Measurements from ENCODE around the gene PRRX2. TPM values are rescaled to one million over a fixed set of nuclear protein-coding genes. Genes with fewer than 3 reads are reported as not detected.
A peak's percentile ranks its signal among the peaks of the same experiment; 100 is the strongest.

The PRRX2 gene
- total RNA-seq, result 1 to 10 TPM; 1.8 to 5.7 (median 3.7) TPM
- polyA plus RNA-seq, result 2.6 TPM
- long read RNA-seq, donor 1, partial matches to known transcripts, result 0 of 8 reads
- long read RNA-seq, donor 1, other reads (novel, unspliced or antisense), result 5 of 8 reads
- long read RNA-seq, donor 2, partial matches to known transcripts, result 0 of 3 reads
- long read RNA-seq, donor 2, other reads (novel, unspliced or antisense), result 0 of 3 reads
- long read RNA-seq, donor 3, partial matches to known transcripts, result 0 of 2 reads
- long read RNA-seq, donor 3, other reads (novel, unspliced or antisense), result 2 of 2 reads
- long read RNA-seq, donor 4, partial matches to known transcripts, result 0 of 4 reads
- long read RNA-seq, donor 4, other reads (novel, unspliced or antisense), result 0 of 4 reads

DNA sequence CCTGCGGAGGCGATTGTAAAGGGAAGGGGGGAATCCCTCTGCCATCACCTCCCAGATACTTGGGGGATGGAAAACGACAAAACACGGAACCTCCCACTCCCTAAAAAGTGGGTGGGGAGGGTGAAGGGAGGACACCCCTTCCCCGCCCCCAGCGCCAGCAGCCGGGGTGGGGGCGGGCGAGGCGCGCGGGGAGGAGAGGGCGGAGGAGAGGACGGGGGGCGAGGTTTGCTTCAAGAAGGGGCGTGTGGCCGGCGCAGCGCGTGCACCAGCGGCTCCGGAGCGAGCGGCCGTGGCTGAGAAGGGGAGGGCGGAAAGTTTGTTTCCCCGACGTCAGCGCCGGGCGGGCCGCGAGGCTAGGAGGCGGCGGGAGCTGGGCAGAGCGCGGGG is at the start of gene PRRX2:
TSS of gene PRRX2 (plus strand) at position 259 of the 387 bp plus-strand sequence. CDS start 221 bp downstream, outside the sequence.
- ATAC-seq (peak; percentile 67 to 71), DNase-seq (peak; percentile 63 to 86 (median 85))
- 2% methylated on average over 37 of the region's 37 CpGs for WGBS
- H3K9me3 ChIP-seq (ENCODE audit: control insufficient read depth, low read length), result no peaks in the 10 kb centered on the region
- no peaks in the 10 kb centered on the region for H3K4me1 ChIP-seq (ENCODE audit: control insufficient read depth, insufficient read depth, low read length)
- H3K27ac ChIP-seq (ENCODE audit: low read length), result no peak within 1 kb of the TSS
- H3K27me3 ChIP-seq (ENCODE audit: control insufficient read depth, insufficient read depth), result no peaks in the 10 kb centered on the region
- intact Hi-C loops (cut with DNase I), result no loop called here
- H3K4me3 ChIP-seq (ENCODE audit: low read length), result peak within 1 kb of the TSS; percentile 49

DNA sequence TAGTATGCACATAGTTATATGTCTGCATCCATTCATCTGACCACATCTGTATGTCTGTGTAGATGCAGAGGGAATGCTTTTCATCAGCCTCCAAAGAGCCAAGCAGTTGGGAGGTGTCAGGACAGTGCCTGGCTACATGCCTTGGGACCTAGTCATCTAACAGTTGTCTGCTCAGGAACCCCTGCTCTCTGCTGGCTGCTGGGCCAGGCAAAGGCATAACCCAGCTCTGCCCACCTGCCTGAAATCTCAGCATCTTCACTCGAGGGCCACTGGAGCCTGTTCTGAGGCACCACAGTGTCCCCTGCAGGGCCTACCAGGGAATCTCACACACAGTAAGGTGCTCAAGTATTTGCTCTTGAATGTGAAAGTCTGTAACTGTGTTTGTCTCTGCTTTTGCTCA is 48.3 kb upstream of the PRRX2 start:
- Histone ChIP-seq H3K27me3 (ENCODE audit: control insufficient read depth, insufficient read depth) (no peaks in the 10 kb centered on the region), H3K4me3 (ENCODE audit: low read length) (no peak overlapping the region), H3K27ac (ENCODE audit: low read length) (no peak overlapping the region), H3K9me3 (ENCODE audit: control insufficient read depth, low read length) (no peaks in the 10 kb centered on the region), H3K4me1 (ENCODE audit: control insufficient read depth, insufficient read depth, low read length) (no peaks in the 10 kb centered on the region)
- WGBS, result 6% methylated on average over 1 of the region's 1 CpG
- ATAC-seq, result no peak
- intact Hi-C loops (cut with DNase I), result loop anchor here in 3 of 4 donors (10.0 kb wide), 1 partner anchor 442 kb away; the partner anchor contains the start of gene IER5L (in 3 of the 3)
- DNase-seq, result peak in 1 of 3 donors; percentile 20

DNA sequence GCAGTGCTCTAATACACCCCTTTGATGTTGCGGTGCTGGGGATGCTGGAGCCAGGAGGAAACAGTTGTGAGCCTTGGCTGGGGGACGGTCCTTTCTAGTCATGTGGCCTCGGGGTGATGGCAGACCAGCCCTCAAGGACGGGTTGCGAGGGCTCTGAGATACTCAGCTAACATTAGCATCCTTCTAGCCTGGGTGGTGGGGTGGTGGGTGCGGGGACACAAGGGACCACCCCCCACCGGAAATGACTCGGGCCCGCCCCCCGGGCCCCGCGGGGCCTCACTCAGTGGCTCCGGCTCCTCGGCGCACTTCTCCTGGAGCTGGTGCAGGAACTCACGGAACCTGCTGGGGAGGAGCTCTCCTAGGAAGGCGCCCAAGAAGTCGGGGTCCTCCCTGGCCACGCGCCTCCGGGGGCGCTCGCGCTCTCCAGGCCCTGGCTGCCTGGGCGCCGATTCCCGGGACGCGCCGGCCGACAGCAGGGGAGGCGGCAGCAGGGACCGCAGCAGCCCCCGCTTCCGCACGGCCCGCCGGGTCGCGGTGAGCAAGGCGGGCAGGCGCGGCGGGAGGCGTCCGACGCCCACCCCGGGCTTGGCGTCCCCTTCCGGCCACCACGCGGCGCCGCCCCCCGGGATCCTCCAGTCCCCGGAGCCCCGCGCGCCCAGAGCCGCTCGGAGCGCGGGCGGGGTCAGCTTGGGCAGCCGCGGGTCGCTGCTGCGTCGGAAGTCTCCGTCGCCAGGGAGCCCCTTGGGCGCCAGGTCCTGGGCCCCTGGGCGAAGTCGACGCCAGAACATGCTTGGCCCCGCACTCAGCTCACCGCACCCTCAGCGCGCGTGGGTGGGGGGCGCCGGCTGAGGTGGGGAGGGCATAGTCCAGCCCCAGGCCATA is 45.4 kb upstream of the PRRX2 start:
- no peak overlapping the region for H3K27ac ChIP-seq (ENCODE audit: low read length)
- under 1% methylated on average over 82 of the region's 82 CpGs for WGBS
- H3K4me3 ChIP-seq (ENCODE audit: low read length), result peak overlapping the region; percentile 34
- peak; percentile 20 to 24 for ATAC-seq
- DNase-seq, result peak in 2 of 3 donors; percentile 62 to 71
- H3K4me1 ChIP-seq (ENCODE audit: control insufficient read depth, insufficient read depth, low read length), result no peaks in the 10 kb centered on the region
- no peaks in the 10 kb centered on the region for H3K27me3 ChIP-seq (ENCODE audit: control insufficient read depth, insufficient read depth)
- intact Hi-C loops (cut with DNase I), result loop anchor here in 3 of 4 donors (10.0 kb wide), 1 partner anchor 445 kb away; the partner anchor contains the start of gene IER5L (in 3 of the 3)
- H3K9me3 ChIP-seq (ENCODE audit: control insufficient read depth, low read length), result no peaks in the 10 kb centered on the region

DNA sequence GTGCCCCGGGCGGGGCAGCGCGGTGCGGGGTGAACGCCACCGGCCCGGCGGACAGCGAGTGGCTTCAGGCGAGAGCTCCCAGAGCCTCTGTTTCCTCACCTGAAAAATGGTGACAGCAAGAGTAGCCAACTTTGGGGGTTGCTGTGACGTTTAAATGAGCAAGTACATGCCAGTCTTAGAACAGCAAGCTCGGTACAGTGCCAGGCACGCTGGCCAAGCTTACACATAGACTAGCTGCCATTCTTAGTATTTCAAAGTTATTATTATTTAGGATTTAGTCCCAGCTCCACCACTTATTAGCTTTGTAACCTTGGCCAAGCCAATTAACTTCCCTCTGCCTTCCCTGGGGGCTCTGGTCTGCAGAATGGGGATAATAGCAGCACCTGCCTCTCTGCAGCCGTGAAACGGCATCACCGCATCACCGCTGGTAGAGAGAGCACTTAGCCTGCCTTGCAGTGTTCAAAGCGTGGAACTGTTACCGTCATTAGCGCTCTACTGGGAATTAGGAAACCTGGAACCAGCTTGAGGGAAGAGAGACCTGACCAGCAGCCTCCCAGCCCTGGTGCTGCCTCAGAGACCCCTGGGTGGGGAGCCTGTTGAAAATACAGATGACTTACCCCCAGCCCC is 44.7 kb upstream of the PRRX2 start, which contains the start of gene C9orf50:
TSS of gene C9orf50 (minus strand) at position 433 of the 627 bp plus-strand sequence. CDS start 527 bp downstream, outside the sequence.
- intact Hi-C loops (cut with DNase I), result no loop called here
- Histone ChIP-seq H3K4me1 (ENCODE audit: control insufficient read depth, insufficient read depth, low read length) (no peaks in the 10 kb centered on the region), H3K27ac (ENCODE audit: low read length) (no peak within 1 kb of the TSS), H3K4me3 (ENCODE audit: low read length) (peak within 1 kb of the TSS; percentile 34), H3K27me3 (ENCODE audit: control insufficient read depth, insufficient read depth) (no peaks in the 10 kb centered on the region), H3K9me3 (ENCODE audit: control insufficient read depth, low read length) (no peaks in the 10 kb centered on the region)
- ATAC-seq (no peak), DNase-seq (no peak)
- WGBS, result 24% methylated on average over 21 of the region's 21 CpGs

DNA sequence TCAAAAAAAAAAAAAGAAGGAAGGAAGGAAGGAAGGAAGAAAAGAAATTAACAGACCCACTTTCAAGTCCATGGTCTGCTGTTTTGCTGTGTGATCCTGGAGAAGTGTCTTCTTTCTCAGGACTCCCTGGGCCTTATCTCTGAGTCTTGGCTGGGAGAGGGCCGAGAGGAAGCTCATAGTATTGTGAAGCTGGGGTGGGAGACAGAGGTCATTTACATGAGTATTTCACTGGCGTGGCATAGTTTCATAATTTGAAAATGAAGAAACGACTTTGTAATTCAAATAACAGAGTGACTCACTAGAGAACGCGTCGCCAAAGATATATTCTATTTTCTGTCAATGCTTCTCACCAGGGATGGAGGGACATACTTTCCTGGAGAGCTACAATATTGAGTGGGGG is 42.1 kb upstream of the PRRX2 start:
- intact Hi-C loops (cut with DNase I), result no loop called here
- Histone ChIP-seq H3K9me3 (ENCODE audit: control insufficient read depth, low read length) (no peaks in the 10 kb centered on the region), H3K27ac (ENCODE audit: low read length) (no peak overlapping the region), H3K27me3 (ENCODE audit: control insufficient read depth, insufficient read depth) (no peaks in the 10 kb centered on the region), H3K4me1 (ENCODE audit: control insufficient read depth, insufficient read depth, low read length) (no peaks in the 10 kb centered on the region), H3K4me3 (ENCODE audit: low read length) (no peak overlapping the region)
- 35% methylated on average over 6 of the region's 6 CpGs for WGBS
- DNase-seq (no peak), ATAC-seq (no peak)

DNA sequence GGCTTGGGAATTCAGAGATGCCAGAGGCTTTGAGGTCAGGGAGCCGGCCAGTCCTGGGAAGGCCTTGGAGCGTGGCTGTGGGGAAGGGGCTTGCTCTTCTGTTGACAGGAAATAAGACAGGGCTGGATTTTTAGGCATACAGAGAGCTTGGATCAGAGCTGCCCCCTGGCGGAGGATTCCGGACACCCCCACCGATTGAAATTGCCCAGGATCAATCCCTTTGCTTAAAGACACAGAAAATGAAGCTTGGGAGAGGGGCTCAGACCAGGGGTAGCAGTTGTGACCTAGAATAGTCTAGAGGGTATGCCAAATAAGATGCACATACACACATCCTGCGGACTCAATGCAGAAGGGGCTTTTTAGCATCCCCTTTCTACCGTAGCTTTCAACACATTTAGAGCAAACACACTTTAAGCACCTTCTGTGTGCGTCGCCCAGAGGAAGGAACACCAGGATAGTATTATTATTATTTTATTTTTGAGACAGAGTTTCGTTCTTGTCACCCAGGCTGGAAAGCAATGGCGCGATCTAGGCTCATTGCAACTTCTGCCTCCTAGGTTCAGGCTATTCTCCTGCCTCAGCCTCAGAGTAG is 41.2 kb upstream of the PRRX2 start:
- no peaks in the 10 kb centered on the region for H3K4me1 ChIP-seq (ENCODE audit: control insufficient read depth, insufficient read depth, low read length)
- intact Hi-C loops (cut with DNase I), result no loop called here
- no peaks in the 10 kb centered on the region for H3K9me3 ChIP-seq (ENCODE audit: control insufficient read depth, low read length)

DNA sequence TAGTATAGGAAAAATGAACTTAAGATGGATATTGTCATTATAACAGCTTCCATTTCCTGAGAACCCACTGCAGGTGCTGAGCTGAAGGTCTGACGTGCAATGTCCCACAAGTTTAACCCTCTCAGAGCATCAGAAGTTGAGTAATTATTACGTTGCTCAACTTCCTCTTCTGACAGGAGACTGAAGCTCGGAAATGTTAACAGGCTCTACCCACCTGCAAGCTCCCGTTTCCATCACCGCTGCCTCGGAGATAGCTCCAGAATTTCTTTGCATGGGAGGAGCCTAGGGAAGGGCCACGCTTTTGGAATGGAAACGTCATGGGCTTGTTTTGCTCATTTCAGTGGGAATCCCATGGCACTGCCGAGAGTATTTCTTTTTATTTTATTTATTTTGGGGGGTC is 40.5 kb upstream of the PRRX2 start:
- H3K4me1 ChIP-seq (ENCODE audit: control insufficient read depth, insufficient read depth, low read length), result no peaks in the 10 kb centered on the region
- no peaks in the 10 kb centered on the region for H3K27me3 ChIP-seq (ENCODE audit: control insufficient read depth, insufficient read depth)
- ATAC-seq, result no peak
- no peak overlapping the region for H3K27ac ChIP-seq (ENCODE audit: low read length)
- H3K4me3 ChIP-seq (ENCODE audit: low read length), result no peak overlapping the region
- no peaks in the 10 kb centered on the region for H3K9me3 ChIP-seq (ENCODE audit: control insufficient read depth, low read length)
- intact Hi-C loops (cut with DNase I), result no loop called here
- 36% methylated on average over 9 of the region's 9 CpGs for WGBS
- DNase-seq, result peak in 1 of 3 donors; percentile 20

More for the DNA sequence above, 41.2 kb upstream of the PRRX2 start:
- WGBS, result 44% methylated on average over 12 of the region's 12 CpGs
- no peak overlapping the region for H3K27ac ChIP-seq (ENCODE audit: low read length)
- no peak for ATAC-seq
- no peak overlapping the region for H3K4me3 ChIP-seq (ENCODE audit: low read length)
- peak in 2 of 3 donors; percentile 79 to 86 for DNase-seq
- H3K27me3 ChIP-seq (ENCODE audit: control insufficient read depth, insufficient read depth), result no peaks in the 10 kb centered on the region

DNA sequence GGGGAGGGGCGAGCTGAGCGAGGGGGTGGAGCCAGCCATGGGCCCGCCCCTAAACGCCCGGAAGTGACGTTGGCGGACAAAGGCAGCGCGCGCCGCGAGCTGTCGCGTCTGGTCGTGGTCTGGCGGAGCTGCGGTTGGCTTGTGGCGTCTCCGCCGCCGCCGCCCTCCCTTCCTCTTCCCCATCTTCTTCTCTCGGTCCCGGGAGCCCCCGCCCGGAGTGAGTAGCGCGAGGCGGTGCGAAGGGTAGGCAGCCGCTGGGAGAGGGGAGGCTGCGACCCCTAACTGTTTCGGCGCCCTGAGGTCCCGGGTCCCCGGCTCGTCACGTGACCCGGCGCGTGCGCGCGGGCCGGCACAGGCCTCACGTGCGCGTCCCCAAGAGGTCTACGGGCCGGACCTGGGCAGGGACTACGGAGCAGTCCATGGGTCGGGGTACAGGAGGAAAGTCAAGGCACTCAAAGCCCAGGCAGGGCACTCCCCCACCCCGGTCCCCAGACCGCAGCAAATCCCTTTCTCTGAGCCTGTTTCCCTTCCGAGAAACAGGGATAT is 39.3 kb upstream of the PRRX2 start, which contains the start of gene NTMT1:
TSS of gene NTMT1 (plus strand) at position 85 of the 546 bp plus-strand sequence. CDS start 6,541 bp downstream, outside the sequence.
- ATAC-seq (peak; percentile 92 to 94), DNase-seq (peak; percentile 88 to 96 (median 95))
- WGBS, result under 1% methylated on average over 55 of the region's 55 CpGs
- H3K9me3 ChIP-seq (ENCODE audit: control insufficient read depth, low read length), result no peaks in the 10 kb centered on the region
- peak within 1 kb of the TSS; percentile 79 for H3K27ac ChIP-seq (ENCODE audit: low read length)
- intact Hi-C loops (cut with DNase I), result no loop called here
- H3K4me3 ChIP-seq (ENCODE audit: low read length), result peak within 1 kb of the TSS; percentile 68
- peaks cover 6% of the 10 kb centered on the region for H3K4me1 ChIP-seq (ENCODE audit: control insufficient read depth, insufficient read depth, low read length)
- no peaks in the 10 kb centered on the region for H3K27me3 ChIP-seq (ENCODE audit: control insufficient read depth, insufficient read depth)

DNA sequence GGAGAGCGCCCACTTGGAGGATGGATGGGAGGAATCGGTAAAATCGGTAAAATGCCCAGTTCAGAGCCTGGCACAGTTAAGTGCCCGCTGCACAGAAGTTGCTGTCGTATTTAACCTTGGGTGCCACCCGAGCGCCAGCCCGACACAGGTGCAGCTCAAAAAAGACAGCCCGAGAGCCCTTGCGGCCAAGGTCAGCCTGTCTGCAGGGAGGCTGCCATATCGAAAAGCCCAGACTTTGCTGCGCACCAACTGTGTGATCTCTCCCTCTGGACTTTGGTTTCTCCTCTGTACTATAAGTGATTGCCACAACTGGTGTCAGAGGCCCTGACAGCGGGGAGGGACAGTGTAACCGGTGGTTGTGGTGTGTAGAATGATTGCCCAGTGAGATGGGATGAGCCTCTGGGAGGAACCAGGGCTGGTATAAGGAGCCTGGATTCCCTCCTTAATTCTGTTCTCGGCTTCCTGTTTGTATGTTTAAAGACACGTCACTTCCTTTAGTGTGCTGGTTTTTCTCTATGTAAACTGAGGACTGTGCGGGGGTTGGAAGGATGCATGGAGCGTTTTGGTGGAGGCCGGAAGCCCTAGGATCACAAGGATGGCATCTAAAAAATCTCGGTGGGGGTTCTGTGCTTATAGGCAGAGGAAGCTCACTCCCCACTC is 38.7 kb upstream of the PRRX2 start:
- 2% methylated on average over 20 of the region's 20 CpGs for WGBS
- Histone ChIP-seq H3K27me3 (ENCODE audit: control insufficient read depth, insufficient read depth) (no peaks in the 10 kb centered on the region), H3K9me3 (ENCODE audit: control insufficient read depth, low read length) (no peaks in the 10 kb centered on the region), H3K27ac (ENCODE audit: low read length) (peak overlapping the region; percentile 79), H3K4me1 (ENCODE audit: control insufficient read depth, insufficient read depth, low read length) (peaks cover 6% of the 10 kb centered on the region), H3K4me3 (ENCODE audit: low read length) (peak overlapping the region; percentile 68)
- ATAC-seq, result peak; percentile 3 to 12
- peak in 1 of 3 donors; percentile 57 for DNase-seq
- intact Hi-C loops (cut with DNase I), result no loop called here
